Kidney epithelial cell (primary cell): ENCODE results near the gene NTN1. TPM values are rescaled to one million over a fixed set of nuclear protein-coding genes. Genes with fewer than 3 reads are reported as not detected.

ENCODE experiments used
- DNase-seq: peaks from one replicate; pipeline ENCODE4 v3.0.0-alpha.2; 2010; ENCODE audit warnings: low read depth
- H3K27me3 ChIP-seq: 2 replicates; pipeline ENCODE4 v1.6.0; 2011; ENCODE audit warnings: low read length; ENCODE audit not compliant: control insufficient read depth, insufficient read depth
- H3K36me3 ChIP-seq: 2 replicates; pipeline ENCODE4 v1.5.1; 2011; ENCODE audit warnings: low read length; ENCODE audit not compliant: control insufficient read depth, insufficient read depth
- H3K4me3 ChIP-seq: 2 replicates; pipeline ENCODE4 v1.5.1; 2011; ENCODE audit warnings: low read depth, mild to moderate bottlenecking, control low read depth, low read length
- total RNA-seq: library from RNA; depleted of rRNA; stranded (reverse); fragments of >200 nt; gene quantifications from 2 replicates; pipeline ENCODE4 v1.2.3, GENCODE V29; 2015
- TF ChIP-seq, protein P1 (sequence below): IDR thresholded peaks from 2 replicates; pipeline ENCODE4 v1.5.1; 2011; ENCODE audit warnings: mild to moderate bottlenecking, moderate library complexity, low read length, control low read depth, inconsistent platforms; ENCODE audit not compliant: insufficient read depth, poor library complexity, severe bottlenecking

Gene NTN1
- total RNA-seq, 1 donor from 2014 or later = 15.2 TPM

DNA sequence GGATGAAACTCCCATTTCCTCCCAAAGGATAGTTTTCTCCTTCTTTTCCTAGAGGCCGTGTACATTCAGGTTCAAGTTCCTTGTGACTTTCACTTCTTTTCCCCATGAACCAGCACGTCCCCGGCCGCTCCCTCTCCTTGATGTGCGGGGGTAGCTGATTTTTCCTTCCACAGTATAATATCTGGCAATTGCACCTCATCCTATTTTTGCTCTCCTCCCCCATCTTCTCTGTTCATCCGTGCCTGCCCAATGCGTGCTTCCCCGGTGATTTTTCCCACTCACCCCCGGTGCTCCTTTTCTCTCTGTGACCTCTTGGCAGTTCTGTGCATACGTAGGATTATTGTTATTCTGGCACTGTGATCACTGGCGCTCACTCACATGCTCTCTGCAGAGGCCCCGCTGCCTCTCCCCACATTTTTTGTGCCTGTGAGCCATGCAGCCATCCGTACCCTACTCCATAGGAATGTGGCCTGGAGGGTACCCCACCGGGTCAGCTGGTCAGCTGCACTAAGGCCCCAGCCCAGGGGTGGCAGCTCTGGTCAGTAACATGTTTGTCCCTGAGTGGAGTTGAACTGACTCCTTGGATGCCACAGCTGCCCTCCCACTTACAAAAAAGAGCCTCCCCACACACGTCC is 100.0 kb downstream of the NTN1 start:
- Histone ChIP-seq H3K4me3 (no peak overlapping the region), H3K27me3 (no peaks in the 10 kb centered on the region), H3K36me3 (no peaks in the 10 kb centered on the region)
- TF ChIP-seq, protein P1, sequence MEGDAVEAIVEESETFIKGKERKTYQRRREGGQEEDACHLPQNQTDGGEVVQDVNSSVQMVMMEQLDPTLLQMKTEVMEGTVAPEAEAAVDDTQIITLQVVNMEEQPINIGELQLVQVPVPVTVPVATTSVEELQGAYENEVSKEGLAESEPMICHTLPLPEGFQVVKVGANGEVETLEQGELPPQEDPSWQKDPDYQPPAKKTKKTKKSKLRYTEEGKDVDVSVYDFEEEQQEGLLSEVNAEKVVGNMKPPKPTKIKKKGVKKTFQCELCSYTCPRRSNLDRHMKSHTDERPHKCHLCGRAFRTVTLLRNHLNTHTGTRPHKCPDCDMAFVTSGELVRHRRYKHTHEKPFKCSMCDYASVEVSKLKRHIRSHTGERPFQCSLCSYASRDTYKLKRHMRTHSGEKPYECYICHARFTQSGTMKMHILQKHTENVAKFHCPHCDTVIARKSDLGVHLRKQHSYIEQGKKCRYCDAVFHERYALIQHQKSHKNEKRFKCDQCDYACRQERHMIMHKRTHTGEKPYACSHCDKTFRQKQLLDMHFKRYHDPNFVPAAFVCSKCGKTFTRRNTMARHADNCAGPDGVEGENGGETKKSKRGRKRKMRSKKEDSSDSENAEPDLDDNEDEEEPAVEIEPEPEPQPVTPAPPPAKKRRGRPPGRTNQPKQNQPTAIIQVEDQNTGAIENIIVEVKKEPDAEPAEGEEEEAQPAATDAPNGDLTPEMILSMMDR = no peak
- no peak for DNase-seq

GRCh38 chr17:9123594-9124553 is 102.6 kb downstream of the NTN1 start:
- TF ChIP-seq, protein P1 = no peak
- H3K27me3 ChIP-seq = no peaks in the 10 kb centered on the region
- DNase-seq = no peak
- H3K4me3 ChIP-seq = no peak overlapping the region
- H3K36me3 ChIP-seq = no peaks in the 10 kb centered on the region

DNA sequence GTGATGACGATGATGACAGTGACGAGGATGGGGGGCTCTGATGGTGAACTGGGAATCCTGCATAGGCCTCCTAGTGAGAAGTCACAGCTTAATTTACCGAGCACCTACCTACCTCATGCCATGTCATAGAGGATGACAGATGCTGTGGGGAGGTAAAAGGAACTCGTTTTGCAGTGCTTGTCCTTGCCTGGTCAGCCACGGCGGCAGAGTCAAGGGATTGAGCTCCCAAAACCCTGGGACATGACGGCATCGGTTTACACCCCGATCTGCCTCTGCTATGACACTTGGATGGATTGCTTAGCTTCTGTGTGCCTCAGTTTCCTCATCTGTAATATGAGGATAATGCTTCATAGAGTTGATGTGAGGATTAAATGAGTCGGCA is 103.2 kb downstream of the NTN1 start:
- Histone ChIP-seq H3K36me3 (no peaks in the 10 kb centered on the region), H3K27me3 (no peaks in the 10 kb centered on the region), H3K4me3 (no peak overlapping the region)
- TF ChIP-seq, protein P1 = no peak
- no peak for DNase-seq

GRCh38 chr17:9125722-9126121 is 104.4 kb downstream of the NTN1 start:
- Histone ChIP-seq H3K36me3 (no peaks in the 10 kb centered on the region), H3K4me3 (no peak overlapping the region), H3K27me3 (no peaks in the 10 kb centered on the region)
- DNase-seq = no peak
- TF ChIP-seq, protein P1 = no peak

- no peak overlapping the region for H3K4me3 ChIP-seq
- TF ChIP-seq, protein P1 = no peak
- no peaks in the 10 kb centered on the region for H3K27me3 ChIP-seq
Observed at GRCh38 chr17:9127340-9127739, 106.0 kb downstream of the NTN1 start.

More at GRCh38 chr17:9127340-9127739, 106.0 kb downstream of the NTN1 start:
- H3K36me3 ChIP-seq = no peaks in the 10 kb centered on the region
- DNase-seq = no peak
